HG03280 (cell line): Measurements from ENCODE around the gene CACNA2D1.

Source experiments
- ATAC-seq: cut with Tn5 transposase; IDR thresholded peaks from one replicate; pipeline ENCODE4 v1.9.1; 2021; ENCODE audit warnings: mild to moderate bottlenecking, moderate library complexity; ENCODE audit not compliant: unreplicated experiment

CACNA2D1 gene

GRCh38 chr7:82443547-82444219, at the start of gene CACNA2D1:
Gene CACNA2D1 (minus strand): TSS chr7:82443777.
- no peak for ATAC-seq

- no peak for ATAC-seq
These were observed 38.0 kb upstream of the CACNA2D1 start for GRCh38 chr7:82481499-82482097.

GRCh38 chr7:82477733-82478515, 34.3 kb upstream of the CACNA2D1 start:
- no peak for ATAC-seq

GRCh38 chr7:82472966-82473365, 29.4 kb upstream of the CACNA2D1 start:
- ATAC-seq, result no peak

GRCh38 chr7:82471351-82472020, 27.9 kb upstream of the CACNA2D1 start:
- no peak for ATAC-seq

GRCh38 chr7:82469207-82469606, 25.6 kb upstream of the CACNA2D1 start:
- ATAC-seq, result no peak

- ATAC-seq, result no peak
These were observed 24.9 kb upstream of the CACNA2D1 start for GRCh38 chr7:82468435-82468834.

- no peak for ATAC-seq
These were observed 23.4 kb upstream of the CACNA2D1 start for GRCh38 chr7:82467020-82467419.

- ATAC-seq, result no peak
These were observed 20.8 kb upstream of the CACNA2D1 start for GRCh38 chr7:82464372-82464771.

- ATAC-seq, result no peak
These were observed 11.7 kb upstream of the CACNA2D1 start for GRCh38 chr7:82455295-82455694.

GRCh38 chr7:82450759-82451158, 7.2 kb upstream of the CACNA2D1 start:
- ATAC-seq, result no peak

- ATAC-seq, result no peak
These were observed 6.3 kb upstream of the CACNA2D1 start for GRCh38 chr7:82449910-82450309.

GRCh38 chr7:82446897-82447296, 3.3 kb upstream of the CACNA2D1 start:
- no peak for ATAC-seq

GRCh38 chr7:82445271-82445670, 1.7 kb upstream of the CACNA2D1 start:
- ATAC-seq, result no peak

- ATAC-seq, result no peak
These were observed 788 bp upstream of the CACNA2D1 start for GRCh38 chr7:82444220-82444909.

GRCh38 chr7:82443036-82443546, 486 bp downstream of the CACNA2D1 start:
- no peak for ATAC-seq

GRCh38 chr7:82442492-82443035, 1.0 kb downstream of the CACNA2D1 start:
- no peak for ATAC-seq

GRCh38 chr7:82441669-82442478, 1.7 kb downstream of the CACNA2D1 start:
- no peak for ATAC-seq

GRCh38 chr7:82438521-82438920, 5.1 kb downstream of the CACNA2D1 start:
- no peak for ATAC-seq

- no peak for ATAC-seq
These were observed 7.8 kb downstream of the CACNA2D1 start for GRCh38 chr7:82435769-82436168.
